Suprapubic skin (tissue), 4 donors: ENCODE results near the gene CIAO2A. TPM values are rescaled to one million over a fixed set of nuclear protein-coding genes. Genes with fewer than 3 reads are reported as not detected.

Source experiments
- DNase-seq, 2 donors: peaks; one replicate each; pipeline ENCODE4 v3.0.0-alpha.2; 2019; ENCODE audit warnings: low spot score in 2 of 2
- H3K27ac ChIP-seq: fragments of 200-600 bp; sonication (generic); one replicate; pipeline ENCODE4 v1.5.1; 2019
- H3K27me3 ChIP-seq: fragments of 200-600 bp; sonication (generic); one replicate; pipeline ENCODE4 v1.5.1; 2019
- H3K36me3 ChIP-seq: fragments of 200-600 bp; sonication (generic); one replicate; pipeline ENCODE4 v1.5.1; 2019
- H3K4me1 ChIP-seq: fragments of 200-600 bp; sonication (generic); one replicate; pipeline ENCODE4 v1.5.1; 2019
- H3K4me3 ChIP-seq: fragments of 200-600 bp; sonication (generic); one replicate; pipeline ENCODE4 v1.5.1; 2019; ENCODE audit warnings: mild to moderate bottlenecking
- H3K9me3 ChIP-seq: fragments of 200-600 bp; sonication (generic); one replicate; pipeline ENCODE4 v1.5.1; 2019
- EP300 ChIP-seq: sonication (generic); formaldehyde crosslinking; IDR thresholded peaks from one replicate; pipeline ENCODE4 v1.6.1; 2017; ENCODE audit warnings: antibody characterized with exemption
- POLR2A ChIP-seq, 2 donors: fragments of 450-650 bp; IDR thresholded peaks; one replicate each; pipeline ENCODE4 v1.6.1; 2017; ENCODE audit warnings: antibody characterized with exemption in 2 of 2, mild to moderate bottlenecking in 2 of 2, moderate library complexity in 2 of 2
- POLR2AphosphoS5 ChIP-seq, 3 donors: sonication (generic); formaldehyde crosslinking; IDR thresholded peaks; one replicate each; pipeline ENCODE4 v1.6.1; 2017; ENCODE audit warnings: antibody characterized with exemption in 3 of 3
- WGBS: methylation state at CpG from one replicate; pipeline ENCODE4 v1.1.5; 2018; 5-methylcytosine and 5-hydroxymethylcytosine counted together
- total RNA-seq, 4 donors: library from RNA; depleted of rRNA; stranded (reverse); fragments of >200 nt; gene quantifications; one replicate each; pipeline ENCODE4 v1.1.0, GENCODE V29; 2016
- TF ChIP-seq, protein P1 (sequence below), 2 donors: fragments of 200-600 bp in 1 of 2; fragments of 450-650 bp in 1 of 2; sonication (generic) in 1 of 2; IDR thresholded peaks; one replicate each; pipeline ENCODE4 v1.5.1; 2016 to 2019; ENCODE audit warnings: antibody characterized with exemption in 2 of 2, mild to moderate bottlenecking in 1 of 2, moderate library complexity in 1 of 2

The CIAO2A gene
- total RNA-seq, 4 donors from 2014 or later: 19.1 to 37.0 (median 21.8) TPM

DNA sequence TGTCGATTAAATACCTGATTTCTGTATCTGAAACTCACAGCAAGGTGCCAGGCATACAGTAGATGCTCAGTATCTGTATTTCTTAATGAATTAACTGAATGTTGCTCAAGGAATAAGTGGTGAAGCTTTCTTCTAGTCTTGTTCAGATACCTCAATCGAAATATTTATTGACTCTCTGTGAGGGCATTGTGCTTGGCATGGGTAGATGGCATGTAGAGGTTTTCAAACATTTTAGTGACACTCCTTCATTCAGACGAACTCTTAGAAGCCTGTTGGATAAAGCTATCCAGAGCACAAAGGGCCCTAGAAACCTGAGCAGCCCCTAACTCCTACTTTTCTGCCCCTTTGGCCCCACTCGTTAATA is 1.8 kb upstream of the CIAO2A start:
- WGBS: 52% methylated on average over 4 of the region's 4 CpGs
- DNase-seq: no peak
- H3K9me3 ChIP-seq: no peaks in the 10 kb centered on the region
- peak overlapping the region; percentile 86 for H3K27ac ChIP-seq
- H3K4me3 ChIP-seq: peak overlapping the region; percentile 95
- no peaks in the 10 kb centered on the region for H3K36me3 ChIP-seq
- no peak for TF ChIP-seq POLR2AphosphoS5 (IDR thresholded peaks at IDR 0.05)
- TF ChIP-seq, protein P1, sequence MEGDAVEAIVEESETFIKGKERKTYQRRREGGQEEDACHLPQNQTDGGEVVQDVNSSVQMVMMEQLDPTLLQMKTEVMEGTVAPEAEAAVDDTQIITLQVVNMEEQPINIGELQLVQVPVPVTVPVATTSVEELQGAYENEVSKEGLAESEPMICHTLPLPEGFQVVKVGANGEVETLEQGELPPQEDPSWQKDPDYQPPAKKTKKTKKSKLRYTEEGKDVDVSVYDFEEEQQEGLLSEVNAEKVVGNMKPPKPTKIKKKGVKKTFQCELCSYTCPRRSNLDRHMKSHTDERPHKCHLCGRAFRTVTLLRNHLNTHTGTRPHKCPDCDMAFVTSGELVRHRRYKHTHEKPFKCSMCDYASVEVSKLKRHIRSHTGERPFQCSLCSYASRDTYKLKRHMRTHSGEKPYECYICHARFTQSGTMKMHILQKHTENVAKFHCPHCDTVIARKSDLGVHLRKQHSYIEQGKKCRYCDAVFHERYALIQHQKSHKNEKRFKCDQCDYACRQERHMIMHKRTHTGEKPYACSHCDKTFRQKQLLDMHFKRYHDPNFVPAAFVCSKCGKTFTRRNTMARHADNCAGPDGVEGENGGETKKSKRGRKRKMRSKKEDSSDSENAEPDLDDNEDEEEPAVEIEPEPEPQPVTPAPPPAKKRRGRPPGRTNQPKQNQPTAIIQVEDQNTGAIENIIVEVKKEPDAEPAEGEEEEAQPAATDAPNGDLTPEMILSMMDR (IDR thresholded peaks at IDR 0.05): no peak
- no peak for TF ChIP-seq POLR2A (IDR thresholded peaks at IDR 0.05)
- TF ChIP-seq EP300: no peak
- H3K27me3 ChIP-seq: no peaks in the 10 kb centered on the region
- peaks cover 78% of the 10 kb centered on the region for H3K4me1 ChIP-seq

DNA sequence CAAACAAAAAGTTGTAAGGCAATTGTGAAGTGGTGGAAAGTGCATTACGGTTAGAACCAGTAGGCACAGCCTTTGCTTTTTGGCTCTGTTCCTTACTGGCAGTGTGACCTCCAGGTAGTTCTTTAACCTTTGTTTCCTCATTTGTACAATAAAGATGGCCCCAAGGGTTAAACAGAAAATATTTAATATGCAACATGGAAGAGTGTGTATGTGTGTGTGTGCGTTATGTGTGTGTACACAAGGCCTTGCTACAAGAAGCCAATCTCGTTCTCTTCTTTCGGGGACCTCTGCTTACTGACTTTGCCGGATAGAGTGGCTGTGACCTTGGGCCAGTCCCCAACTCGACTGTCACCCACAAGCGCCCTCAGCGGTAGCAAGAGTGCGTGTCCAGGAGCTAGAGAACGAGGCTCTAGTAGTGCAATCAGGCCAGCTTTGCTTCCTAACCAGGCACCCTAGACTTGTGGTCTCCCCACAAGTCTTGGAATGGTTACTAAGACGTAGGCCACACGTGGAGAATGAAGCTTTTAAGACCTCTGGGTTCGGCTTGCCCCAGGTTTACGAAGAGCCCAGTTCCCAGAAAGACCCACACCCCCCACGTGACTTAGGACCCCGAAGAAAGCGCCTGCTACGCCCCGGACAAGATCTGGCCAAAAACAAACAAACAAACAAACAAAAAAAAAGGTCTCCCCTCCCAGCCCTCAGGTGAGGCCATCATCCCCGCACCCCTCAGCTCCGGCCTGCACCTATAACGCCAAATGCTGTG is 593 bp downstream of the CIAO2A start:
- no peak for DNase-seq
- 4% methylated on average over 15 of the region's 22 CpGs for WGBS
- H3K9me3 ChIP-seq: no peaks in the 10 kb centered on the region
- TF ChIP-seq POLR2A (IDR thresholded peaks at IDR 0.05): no peak
- no peak for TF ChIP-seq EP300
- TF ChIP-seq, protein P1 (IDR thresholded peaks at IDR 0.05): no peak
- no peak for TF ChIP-seq POLR2AphosphoS5 (IDR thresholded peaks at IDR 0.05)
- peak overlapping the region; percentile 87 for H3K27ac ChIP-seq
- H3K4me1 ChIP-seq: peaks cover 61% of the 10 kb centered on the region
- no peaks in the 10 kb centered on the region for H3K27me3 ChIP-seq
- peaks cover 11% of the 10 kb centered on the region for H3K36me3 ChIP-seq
- peak overlapping the region; percentile 64 for H3K4me3 ChIP-seq

DNA sequence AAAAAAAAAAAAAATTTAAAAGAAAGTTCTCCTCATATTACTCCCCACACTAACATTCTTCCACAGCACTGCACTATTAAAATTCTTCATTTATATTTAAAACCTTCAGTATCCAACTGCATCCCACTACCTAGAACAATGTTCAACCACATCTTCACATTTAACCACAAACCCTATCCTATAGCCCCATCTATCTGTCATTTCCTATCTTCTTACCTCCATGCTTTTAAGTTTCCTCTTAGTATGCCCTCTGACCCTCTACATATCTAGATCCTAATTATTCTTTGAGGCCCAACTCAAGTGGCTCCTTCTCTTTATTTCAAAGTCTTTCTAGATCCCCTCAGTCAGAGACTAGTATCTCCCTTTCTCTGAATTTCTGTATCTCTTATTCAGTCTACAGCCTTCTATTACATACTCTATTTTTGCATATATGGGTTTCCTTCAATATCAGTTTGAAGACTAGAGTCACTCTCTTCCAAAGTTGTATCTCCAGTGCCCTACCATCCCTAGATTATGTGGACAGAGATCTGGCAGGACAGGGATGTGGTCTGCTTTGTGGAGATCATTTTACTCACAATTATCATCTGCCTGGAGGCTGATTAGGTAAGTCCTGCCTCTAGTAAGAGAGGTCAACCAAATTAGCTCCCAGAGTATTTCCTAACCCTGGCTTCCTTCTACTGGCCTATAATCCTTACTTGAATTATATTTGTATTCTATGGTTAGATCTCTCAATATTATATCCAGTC is 1.4 kb downstream of the CIAO2A start:
- peak overlapping the region; percentile 64 for H3K4me3 ChIP-seq
- TF ChIP-seq POLR2AphosphoS5 (IDR thresholded peaks at IDR 0.05) (no peak), POLR2A (IDR thresholded peaks at IDR 0.05) (no peak), EP300 (no peak)
- TF ChIP-seq, protein P1 (IDR thresholded peaks at IDR 0.05): no peak
- peak overlapping the region; percentile 87 for H3K27ac ChIP-seq
- peaks cover 17% of the 10 kb centered on the region for H3K36me3 ChIP-seq
- no peak for DNase-seq
- no peaks in the 10 kb centered on the region for H3K27me3 ChIP-seq
- peaks cover 54% of the 10 kb centered on the region for H3K4me1 ChIP-seq
- H3K9me3 ChIP-seq: no peaks in the 10 kb centered on the region

DNA sequence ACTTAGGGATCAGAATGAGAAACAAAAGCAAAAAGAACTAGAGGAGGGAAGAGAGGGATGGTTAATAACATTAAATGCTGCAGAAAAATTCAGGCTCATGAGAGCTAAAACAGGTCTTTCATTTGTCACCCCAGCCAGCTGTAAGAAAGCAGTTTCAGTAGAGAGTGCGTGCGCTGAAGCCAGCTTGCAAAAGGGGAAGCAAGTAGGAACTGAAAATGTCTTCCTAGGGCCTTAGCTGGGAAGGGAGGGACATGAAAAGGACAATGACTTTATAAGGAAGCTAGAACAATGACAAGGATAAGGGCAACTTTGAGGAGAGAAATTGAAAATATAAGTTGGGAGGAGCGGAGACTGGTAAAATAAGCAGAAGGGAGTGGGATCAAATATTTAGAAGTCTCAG is 3.1 kb downstream of the CIAO2A start:
- WGBS: 91% methylated on average over 3 of the region's 3 CpGs
- TF ChIP-seq POLR2AphosphoS5 (IDR thresholded peaks at IDR 0.05) (no peak), POLR2A (IDR thresholded peaks at IDR 0.05) (no peak), EP300 (no peak)
- TF ChIP-seq, protein P1 (IDR thresholded peaks at IDR 0.05): no peak
- H3K27ac ChIP-seq: no peak overlapping the region
- no peak for DNase-seq
- H3K36me3 ChIP-seq: peaks cover 33% of the 10 kb centered on the region
- H3K4me3 ChIP-seq: no peak overlapping the region
- H3K9me3 ChIP-seq: no peaks in the 10 kb centered on the region
- H3K27me3 ChIP-seq: no peaks in the 10 kb centered on the region
- peaks cover 44% of the 10 kb centered on the region for H3K4me1 ChIP-seq
